Cerebellar nuclear complex (tissue), 1 donor: ENCODE results near the gene RSPH9.
"Not testable (repeated sequence)": the region's sequence is repeated elsewhere in the genome, so short reads cannot be mapped to it uniquely, and the experiment has no call there.

Source experiments
- DNase-seq, 2 experiments: peaks; one replicate each; lab custom pipeline; 2025; lab: John Stamatoyannopoulos, UW

Gene RSPH9

GRCh38 chr6:43687079-43687436, 42.2 kb downstream of the RSPH9 start:
- no peak for DNase-seq

GRCh38 chr6:43687437-43688347, 42.9 kb downstream of the RSPH9 start, which contains the start of gene MRPS18A:
Gene MRPS18A, minus strand, starts transcription at chr6:43687791. Its CDS starts 12 bp downstream, at chr6:43687779.
- DNase-seq, result peak; percentile 25 to 61

GRCh38 chr6:43689421-43689820, 44.6 kb downstream of the RSPH9 start:
- no peak for DNase-seq

DNA sequence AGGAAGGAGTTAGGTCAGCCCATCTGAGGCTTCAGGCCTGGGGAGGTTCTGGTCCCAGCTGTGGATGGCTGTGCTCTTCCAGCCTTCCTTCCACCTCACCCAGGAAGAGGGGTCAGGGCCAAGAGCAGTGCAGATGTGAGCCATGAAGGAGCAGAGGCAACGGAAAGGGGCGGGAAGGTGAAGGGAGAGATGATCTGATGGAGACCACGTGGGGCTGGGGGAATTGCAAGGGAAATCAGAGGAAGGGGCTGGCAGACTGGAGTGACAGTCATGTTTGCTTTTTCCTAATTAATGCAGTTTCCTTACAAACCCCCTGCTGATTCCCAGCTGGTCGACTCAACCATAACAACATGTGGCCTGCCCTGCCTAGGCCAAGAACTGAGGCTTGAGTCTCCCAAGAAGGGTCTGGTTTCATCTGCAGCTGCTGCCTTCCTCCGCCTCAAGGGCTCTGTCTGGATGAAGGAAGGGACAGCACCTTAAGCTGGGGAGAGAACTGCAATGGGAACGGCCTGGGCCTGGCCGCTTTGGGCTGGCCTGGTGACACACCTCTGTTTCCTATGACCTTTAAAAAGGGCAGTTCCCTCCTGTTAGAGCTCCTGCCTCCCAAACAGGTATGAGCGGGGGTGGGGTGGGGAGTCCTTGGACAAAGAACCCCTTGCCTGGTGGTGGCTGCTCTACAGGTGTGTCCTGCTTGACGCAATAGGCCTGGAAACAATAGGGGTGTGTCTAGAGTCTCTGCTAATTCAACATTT, 50.6 kb downstream of the RSPH9 start:
- DNase-seq, result no peak

DNA sequence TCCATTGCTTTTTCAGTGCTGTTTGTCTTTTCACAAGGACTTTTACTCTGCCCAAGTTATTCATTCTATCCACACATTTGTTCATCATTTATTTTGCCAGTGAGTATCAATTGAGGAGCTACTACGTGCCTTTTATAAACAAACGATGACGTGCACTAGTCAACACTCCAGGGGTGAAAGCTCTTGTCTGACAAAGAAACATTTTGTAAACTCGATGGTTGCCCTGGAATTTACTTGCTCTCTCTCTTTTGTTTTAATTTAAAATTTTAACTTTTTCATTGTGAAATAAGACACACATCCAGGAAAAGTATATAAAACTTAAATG, 51.1 kb downstream of the RSPH9 start:
- DNase-seq, result no peak

DNA sequence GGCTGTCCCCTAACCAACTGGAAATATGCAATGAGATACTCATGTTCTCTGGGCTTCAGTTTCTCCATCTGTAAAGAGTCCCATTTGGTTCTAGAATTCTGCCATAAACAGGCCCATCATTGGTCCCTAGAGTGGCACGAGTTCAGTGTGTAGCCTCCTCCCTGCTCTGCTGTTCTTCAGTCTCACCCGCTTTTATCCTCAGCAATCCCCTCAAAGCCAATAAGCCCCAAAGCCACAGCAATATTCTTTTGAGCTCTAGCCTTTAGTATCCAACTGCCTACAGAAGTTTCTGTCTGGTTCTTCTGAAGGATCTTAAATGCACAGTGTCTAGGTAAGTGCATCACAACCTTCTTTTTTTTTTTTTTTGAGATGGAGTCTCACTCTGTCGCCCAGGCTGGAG, 52.6 kb downstream of the RSPH9 start:
- DNase-seq, result no peak

DNA sequence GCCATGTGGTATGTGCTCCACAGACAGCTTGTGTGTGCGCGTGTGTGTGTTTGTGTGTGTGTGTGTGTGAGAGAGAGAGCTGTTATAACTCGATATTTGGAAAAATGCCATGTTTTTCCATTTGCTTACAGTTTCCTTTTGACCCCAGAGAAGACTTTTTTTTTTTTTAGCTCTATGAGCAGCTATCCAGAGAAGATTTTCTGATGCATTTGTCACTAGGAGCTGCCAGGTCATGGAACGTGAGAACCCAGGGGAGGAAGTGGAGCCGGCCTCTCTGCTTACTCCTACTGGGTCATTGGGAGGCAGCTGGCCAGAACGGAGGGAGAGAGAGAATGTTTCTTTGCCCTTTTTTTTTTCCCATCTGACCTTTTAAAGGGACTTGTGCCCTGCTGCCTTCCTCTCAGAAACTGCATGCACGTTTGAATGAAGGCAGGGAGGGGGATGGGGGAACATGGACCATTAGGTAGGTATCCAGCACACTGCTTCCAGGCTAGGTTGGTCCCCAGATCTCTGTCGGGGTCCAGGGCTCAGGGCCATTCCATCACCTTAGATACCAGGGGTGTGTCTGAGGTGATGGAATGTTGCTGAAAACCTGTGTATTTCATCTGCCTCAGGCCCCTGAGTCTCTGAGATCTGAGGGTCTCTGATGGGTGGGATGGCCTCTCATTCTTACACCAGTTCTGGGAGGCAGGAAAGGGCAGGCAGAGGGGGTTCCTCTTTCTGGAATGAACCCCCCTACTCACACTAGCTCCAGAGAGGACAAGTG, 53.9 kb downstream of the RSPH9 start:
- DNase-seq, result no peak

GRCh38 chr6:43699564-43700186, 54.8 kb downstream of the RSPH9 start:
- no peak for DNase-seq

- not testable (repeated sequence) for DNase-seq
Observed at GRCh38 chr6:43700939-43701560, 56.2 kb downstream of the RSPH9 start.

DNA sequence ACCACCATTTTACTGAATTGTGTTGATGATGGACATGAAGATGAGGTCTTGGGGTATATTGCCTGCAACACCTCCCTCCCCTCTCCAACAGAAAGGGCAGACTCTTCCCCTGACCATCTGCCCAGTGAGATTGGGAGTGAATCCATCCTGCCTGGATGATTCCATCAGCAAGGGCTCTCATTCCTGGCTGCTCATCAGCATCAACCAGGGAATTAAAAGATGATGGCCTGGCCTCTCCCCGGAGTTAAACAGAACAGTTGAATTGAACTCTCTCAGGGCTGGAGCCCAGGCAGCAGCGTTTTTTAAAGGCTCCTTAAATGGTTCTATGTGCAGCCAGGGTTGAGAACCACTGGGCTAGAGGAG, 57.3 kb downstream of the RSPH9 start:
- DNase-seq, result no peak

- DNase-seq, result no peak
Observed at GRCh38 chr6:43702534-43703440, 58.0 kb downstream of the RSPH9 start.

- DNase-seq, result no peak
Observed at GRCh38 chr6:43703512-43704429, 58.9 kb downstream of the RSPH9 start.

- no peak for DNase-seq
Observed at GRCh38 chr6:43705996-43706395, 61.2 kb downstream of the RSPH9 start.

DNA sequence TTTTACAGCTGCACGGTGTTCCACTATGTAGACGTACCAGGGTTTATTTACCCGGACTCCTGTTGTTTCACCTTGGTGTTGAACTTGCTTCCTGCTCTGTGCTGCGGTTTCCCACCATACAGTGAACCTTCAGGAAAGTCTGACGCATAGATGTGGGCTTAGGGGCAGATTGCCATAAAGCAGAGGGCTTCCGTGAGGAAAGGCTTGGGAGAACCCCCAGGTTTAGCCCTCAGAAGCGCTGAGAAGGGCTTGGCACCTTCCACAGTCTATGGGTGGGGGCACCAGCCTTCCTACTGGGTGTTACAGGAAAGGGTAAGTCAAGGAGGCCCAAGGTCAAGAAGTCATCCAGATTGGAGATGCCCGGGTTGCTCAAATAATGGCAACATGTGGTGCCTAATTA, 62.0 kb downstream of the RSPH9 start:
- DNase-seq, result no peak

DNA sequence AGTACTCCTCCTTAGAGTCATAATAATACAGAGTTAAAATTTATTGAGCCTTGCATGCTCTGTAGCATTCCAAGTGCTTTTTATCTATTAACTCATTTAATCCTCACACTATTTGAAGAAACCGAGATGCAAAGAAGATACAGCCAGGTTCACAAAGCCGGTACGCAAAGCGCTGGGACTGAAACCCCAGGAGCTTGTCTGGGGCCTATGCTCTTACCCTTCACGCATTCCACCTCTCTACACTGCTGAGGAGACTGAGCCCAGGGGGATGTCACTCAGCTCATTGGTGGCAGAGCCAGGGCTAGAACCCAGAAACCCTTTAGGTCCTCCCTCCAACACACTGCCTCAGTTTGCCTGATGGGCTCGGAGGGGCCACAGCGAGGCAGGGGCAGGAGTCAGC, 62.4 kb downstream of the RSPH9 start:
- DNase-seq, result no peak

DNA sequence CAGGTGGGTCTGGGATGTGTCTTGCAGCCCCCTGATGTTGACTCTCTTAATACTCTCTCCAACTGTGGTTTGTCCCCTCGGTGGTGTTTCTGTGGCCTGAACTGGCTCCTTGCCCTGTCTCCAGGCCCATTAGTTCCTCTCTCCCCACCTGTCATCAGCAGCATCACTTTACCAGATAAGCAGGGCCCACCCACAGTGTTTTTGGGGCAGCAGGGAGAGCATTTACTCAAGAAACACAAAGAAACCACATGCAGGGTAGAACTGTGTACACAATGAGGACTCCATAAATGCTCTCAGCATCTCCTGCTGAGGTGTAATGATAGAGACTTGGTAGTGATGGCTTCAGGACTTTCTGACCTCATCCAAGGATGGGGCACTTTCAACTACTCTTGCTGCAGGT, 62.9 kb downstream of the RSPH9 start:
- DNase-seq, result no peak

GRCh38 chr6:43708860-43709653, 64.2 kb downstream of the RSPH9 start:
- no peak for DNase-seq

GRCh38 chr6:43709654-43710303, 64.9 kb downstream of the RSPH9 start:
- no peak for DNase-seq
